Pancreas (tissue), 10 donors: Measurements from ENCODE around the gene SLC39A11. TPM values are rescaled to one million over a fixed set of nuclear protein-coding genes. Genes with fewer than 3 reads are reported as not detected.

ENCODE experiments used
- ATAC-seq, 4 donors: fragments of 200-7000 bp; cut with Tn5 transposase; one replicate each; pipeline versions ENCODE4 v1.8.0 to v1.9.1; 2020; ENCODE audit warnings: mild to moderate bottlenecking in 4 of 4, moderate library complexity in 4 of 4
- DNase-seq, 6 donors: peaks; one replicate each; pipeline ENCODE4 v3.0.0-alpha.2; 2020
- FAIRE-seq: peaks from 2 replicates; lab custom pipeline; 2012; peaks lifted over from hg19 to GRCh38; lab: Jason Lieb, UNC
- H3K27ac ChIP-seq, 4 donors: fragments of 200-600 bp; sonication (generic); 1 replicate in 3 of 4; 2 replicates in 1 of 4; pipeline versions ENCODE4 v1.5.0 to v1.8.0; 2020
- H3K27me3 ChIP-seq, 4 donors: fragments of 200-600 bp; one replicate each; pipeline ENCODE4 v1.8.0; 2021
- H3K36me3 ChIP-seq, 3 donors: fragments of 200-600 bp; sonication (generic) in 1 of 3; one replicate each; pipeline versions ENCODE4 v1.5.0 to v1.8.0; 2020 to 2021
- H3K4me1 ChIP-seq, 3 donors: fragments of 200-600 bp; one replicate each; pipeline ENCODE4 v1.8.0; 2021
- H3K4me3 ChIP-seq, 4 donors: fragments of 200-600 bp; sonication (generic) in 2 of 4; one replicate each; pipeline versions ENCODE4 v1.5.0 to v1.8.0; 2020 to 2021
- H3K9me3 ChIP-seq, 4 donors: fragments of 200-600 bp; one replicate each; pipeline ENCODE4 v1.8.0; 2021
- CTCF ChIP-seq, 4 donors: fragments of 200-600 bp; sonication (generic) in 3 of 4; IDR thresholded peaks; one replicate each; pipeline versions ENCODE4 v1.5.0 to v1.8.0; 2021; ENCODE audit warnings: antibody characterized with exemption in 4 of 4
- WGBS, 2 donors: extraction: QIAGEN DNeasy Blood & Tissue Kit; methylation state at CpG; one replicate each; pipeline ENCODE4 v1.1.7; 2013; 5-methylcytosine and 5-hydroxymethylcytosine counted together
- intact Hi-C, 3 donors: fragments of 100-400 bp; cut with DNase I; formaldehyde crosslinking; loops; one replicate each; pipeline versions ENCODE4 v1.11.1 to v1.14.2; 2022
- polyA plus RNA-seq, 2 donors: library from polyadenylated mRNA; stranded (reverse); fragments of 200-250 nt; gene quantifications; one replicate each; pipeline ENCODE4 v1.2.3, GENCODE V29; 2013
- total RNA-seq, 6 donors: library from RNA; stranded (reverse); fragmentation: NEBNext Ultra II Directional in 4 of 6; extraction: Animal tissue kit (Norgen Biotek cat#: 25700) in 4 of 6; gene quantifications; one replicate each; pipeline versions ENCODE4 v1.2.1 to v1.2.4, GENCODE V29; 2021 to 2023
- donor health status: healthy with polysubstance abuse.
- donor health status: DM: no; HTN: no; CAD: no; lungs with moderate emphysema.
- donor health status: DM: no; HTN: no; CAD: no.
- donor health status: control.
- donor health status: control.
- donor health status: Bipolar disorder and iron deficiency.
- donor health status: DM: yes; HTN: yes; CAD: no.
- donor health status: DM: no; HTN: no; CAD: no.
- donor health status: DM: no; HTN: no; CAD: no.
- donor health status: DM: yes; HTN: yes; CAD: no.

Gene SLC39A11
- total and polyA plus RNA-seq, 8 donors = 7.9 to 32.9 (median 19.9) TPM

GRCh38 chr17:72952641-72953315 lies 139.7 kb downstream of the SLC39A11 start:
- no peak for TF ChIP-seq CTCF (IDR thresholded peaks at IDR 0.05)
- FAIRE-seq = no peak
- peak in 2 of 4 donors; percentile 43 to 51 for ATAC-seq
- no peak overlapping the region for H3K4me3 ChIP-seq
- no peak overlapping the region for H3K27ac ChIP-seq
- 88 to 93% methylated on average over 10 of the region's 10 CpGs for WGBS, 2 donors
- H3K27me3 ChIP-seq = no peaks in the 10 kb centered on the region
- H3K9me3 ChIP-seq = no peaks in the 10 kb centered on the region
- H3K4me1 ChIP-seq = no peaks in the 10 kb centered on the region
- DNase-seq = no peak
- intact Hi-C loops = no loop called here
- no peaks in the 10 kb centered on the region for H3K36me3 ChIP-seq

GRCh38 chr17:72952220-72952619 lies 140.3 kb downstream of the SLC39A11 start:
- 83 to 90% methylated on average over 5 of the region's 5 CpGs for WGBS, 2 donors
- H3K27ac ChIP-seq = no peak overlapping the region
- intact Hi-C loops = no loop called here
- no peaks in the 10 kb centered on the region for H3K9me3 ChIP-seq
- DNase-seq = no peak
- H3K36me3 ChIP-seq = no peaks in the 10 kb centered on the region
- no peaks in the 10 kb centered on the region for H3K4me1 ChIP-seq
- no peak overlapping the region for H3K4me3 ChIP-seq
- ATAC-seq = no peak
- no peaks in the 10 kb centered on the region for H3K27me3 ChIP-seq
- no peak for TF ChIP-seq CTCF (IDR thresholded peaks at IDR 0.05)
- no peak for FAIRE-seq

- H3K27ac ChIP-seq = no peak overlapping the region
- no peak for FAIRE-seq
These were observed 142.1 kb downstream of the SLC39A11 start for GRCh38 chr17:72950242-72950931.

DNA sequence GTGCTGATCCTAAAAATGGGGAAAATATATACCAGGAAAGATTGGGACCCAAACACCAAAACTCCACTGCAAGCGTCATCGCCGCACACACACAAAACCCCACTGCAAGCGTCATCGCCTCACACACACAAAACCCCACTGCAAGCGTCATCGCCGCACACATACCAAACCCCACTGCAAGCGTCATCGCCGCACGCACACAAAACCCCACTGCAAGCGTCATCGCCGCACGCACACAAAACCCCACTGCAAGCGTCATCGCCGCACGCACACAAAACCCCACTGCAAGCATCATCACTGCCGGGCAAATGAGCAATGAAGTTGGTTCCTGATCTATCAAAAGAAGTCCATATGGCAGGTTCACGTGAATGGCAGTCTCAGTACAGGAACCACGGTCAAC lies 144.4 kb downstream of the SLC39A11 start:
- DNase-seq (no peak), ATAC-seq (no peak), FAIRE-seq (no peak)
- intact Hi-C loops = no loop called here
- Histone ChIP-seq H3K36me3 (no peaks in the 10 kb centered on the region), H3K27ac (no peak overlapping the region), H3K4me1 (no peaks in the 10 kb centered on the region), H3K27me3 (no peaks in the 10 kb centered on the region), H3K4me3 (no peak overlapping the region), H3K9me3 (no peaks in the 10 kb centered on the region)
- no peak for TF ChIP-seq CTCF (IDR thresholded peaks at IDR 0.05)
- WGBS, 2 donors = 95 to 96% methylated on average over 23 of the region's 23 CpGs

More at GRCh38 chr17:72950242-72950931, 142.1 kb downstream of the SLC39A11 start:
- no peaks in the 10 kb centered on the region for H3K4me1 ChIP-seq
- ATAC-seq (no peak), DNase-seq (no peak)
- H3K9me3 ChIP-seq = no peaks in the 10 kb centered on the region
- H3K36me3 ChIP-seq = no peaks in the 10 kb centered on the region
- no peak for TF ChIP-seq CTCF (IDR thresholded peaks at IDR 0.05)
- WGBS, 2 donors = 90% methylated on average over 8 of the region's 8 CpGs
- intact Hi-C loops = no loop called here
- no peaks in the 10 kb centered on the region for H3K27me3 ChIP-seq
- H3K4me3 ChIP-seq = no peak overlapping the region

- no peak for DNase-seq
- Histone ChIP-seq H3K36me3 (no peaks in the 10 kb centered on the region), H3K4me3 (no peak overlapping the region), H3K27ac (no peak overlapping the region), H3K27me3 (no peaks in the 10 kb centered on the region), H3K9me3 (no peaks in the 10 kb centered on the region), H3K4me1 (no peaks in the 10 kb centered on the region)
- 93 to 96% methylated on average over 10 of the region's 10 CpGs for WGBS, 2 donors
- intact Hi-C loops = no loop called here
- no peak for ATAC-seq
- no peak for TF ChIP-seq CTCF (IDR thresholded peaks at IDR 0.05)
- no peak for FAIRE-seq
These were observed 145.0 kb downstream of the SLC39A11 start for GRCh38 chr17:72947475-72947874.
